ENCODE data around the gene XRCC5. TPM values are rescaled to one million over a fixed set of nuclear protein-coding genes. Genes with fewer than 3 reads are reported as not detected.

The XRCC5 gene
- total RNA-seq, 1 experiment from 2014 or later = 424 TPM

DNA sequence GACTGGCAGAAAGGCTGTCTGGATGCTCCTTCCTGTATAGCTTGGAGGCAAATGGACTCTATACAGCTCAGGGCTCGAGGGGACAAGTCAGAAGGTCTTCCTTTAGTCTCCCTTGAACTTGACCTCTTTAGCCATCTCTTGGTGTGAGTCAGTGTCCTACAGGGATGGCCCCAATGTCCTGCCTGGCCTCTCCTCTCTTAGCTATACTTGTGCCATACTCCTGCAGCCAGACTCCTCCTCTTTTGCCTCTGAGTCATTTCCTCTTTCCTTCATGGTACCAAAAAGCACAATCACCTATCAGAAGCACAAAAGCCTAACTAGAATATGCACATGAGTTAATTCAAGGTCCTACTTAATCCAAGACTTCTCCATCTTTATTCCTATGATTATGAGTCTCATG lies 112.7 kb downstream of the XRCC5 start:
- POLR2A ChIA-PET = no interaction called here
- Histone ChIP-seq H3K79me2 (ENCODE audit: insufficient read depth, low read length) (no peaks in the 10 kb centered on the region), H4K20me1 (ENCODE audit: insufficient read depth) (no peaks in the 10 kb centered on the region), H3K9ac (ENCODE audit: low read length) (no peak overlapping the region), H2AFZ (ENCODE audit: low read depth, low read length, poor library complexity, severe bottlenecking) (no peak overlapping the region), H3K4me2 (ENCODE audit: low read length) (peak overlapping the region; percentile 20), H3K4me1 (ENCODE audit: control insufficient read depth in 1 of 2, insufficient read depth in 2 of 2, low read length in 2 of 2) (peaks cover 0 to 32% of the 10 kb centered on the region in 2 experiments; a peak in 2 of 4 replicates), H3K27ac (ENCODE audit: low read depth, low read length) (no peak overlapping the region), H3K9me3 (ENCODE audit: control insufficient read depth in 1 of 2, insufficient read depth in 1 of 2, low read depth in 1 of 2, low read length in 2 of 2) (no peaks in the 10 kb centered on the region), H3K36me3 (ENCODE audit: control insufficient read depth in 1 of 2, insufficient read depth in 2 of 2, low read length in 2 of 2) (no peaks in the 10 kb centered on the region), H3K4me3 (replicated peaks in 1 of 2; ENCODE audit: low read depth in 1 of 2, low read length in 2 of 2) (no peak overlapping the region), H3K27me3 (ENCODE audit: insufficient read depth, low read length) (no peaks in the 10 kb centered on the region), H3K9me2 (ENCODE audit: insufficient read depth) (no peaks in the 10 kb centered on the region)
- TF ChIP-seq EZH2 (IDR thresholded peaks at IDR 0.05) (no peak), SP1 (IDR thresholded peaks at IDR 0.05; ENCODE audit: low read depth) (0 out of 2 replicates have a peak, but pooled peaks have one; percentile 9), FOSL1 (IDR thresholded peaks at IDR 0.05; ENCODE audit: low read depth) (0 out of 2 replicates have a peak, but pooled peaks have one; percentile 9)
- intact Hi-C loops (cut with micrococcal nuclease) = loop anchor here (2.0 kb wide), 2 partner anchors 183 to 445 kb away; no protein-coding TSS in a partner anchor
- no TSS peak for BruUV-seq (replicated peaks)
- no peak for DNase-seq (ENCODE audit: low read depth, low spot score)
- ATAC-seq = peak; percentile 49
- CTCF ChIA-PET = interaction anchor here (1.7 to 2.1 kb wide), 2 partner anchors 183 to 445 kb away, joined by 4 to 13 read pairs; no protein-coding TSS in a partner anchor
- RAD21 ChIA-PET (ENCODE audit: low non-redundant PET in 1 of 2, low total read pairs in 2 of 2, uncharacterized antibody in 2 of 2, unreplicated experiment in 2 of 2) = no interaction called here

DNA sequence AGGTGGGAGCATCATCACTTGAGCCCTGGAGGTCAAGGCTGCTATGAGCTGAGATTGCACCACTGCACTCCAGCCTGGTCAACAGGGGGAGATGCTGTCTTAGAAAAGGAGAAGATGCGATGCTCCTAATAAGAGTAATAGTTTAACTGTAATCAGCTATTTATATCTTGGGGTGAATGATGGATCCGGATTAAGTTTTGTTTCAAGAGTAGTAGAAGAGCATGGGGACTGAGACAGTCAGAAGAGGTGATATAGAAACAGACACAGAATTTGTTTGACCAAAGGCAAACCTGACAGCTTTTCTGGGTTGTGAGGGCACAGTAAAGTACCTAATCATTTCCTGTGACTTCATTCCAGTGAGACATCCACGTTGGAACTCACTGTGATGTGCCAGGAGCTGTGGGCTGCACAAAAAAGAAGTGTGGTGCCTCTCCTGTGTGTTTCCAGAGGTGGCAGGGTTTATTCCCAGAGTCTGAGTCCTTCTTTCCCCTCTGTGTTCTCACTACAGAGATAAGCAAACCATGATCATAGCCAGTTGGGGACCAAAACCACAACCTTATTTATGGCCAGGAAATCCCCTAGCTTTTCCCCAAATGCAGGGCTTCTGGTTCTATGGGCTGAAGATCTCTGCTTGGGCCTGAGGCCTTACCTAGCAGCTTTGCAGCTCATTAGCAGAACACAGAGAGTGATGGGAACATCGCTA lies 113.7 kb downstream of the XRCC5 start:
- intact Hi-C loops (cut with micrococcal nuclease) = loop anchor here (2.0 kb wide), 2 partner anchors 182 to 444 kb away; no protein-coding TSS in a partner anchor
- no peaks in the 10 kb centered on the region for H3K27me3 ChIP-seq (ENCODE audit: insufficient read depth, low read length)
- no peaks in the 10 kb centered on the region for H3K9me2 ChIP-seq (ENCODE audit: insufficient read depth)
- RAD21 ChIA-PET (ENCODE audit: low non-redundant PET in 1 of 2, low total read pairs in 2 of 2, uncharacterized antibody in 2 of 2, unreplicated experiment in 2 of 2) = no interaction called here
- no peak overlapping the region for H3K4me3 ChIP-seq (replicated peaks in 1 of 2; ENCODE audit: low read depth in 1 of 2, low read length in 2 of 2)
- POLR2A ChIA-PET = interaction anchor here (0.8 kb wide), 1 partner anchor 276 kb away, joined by 3 read pairs; the partner anchor contains the start of gene RPL37A
- no peak overlapping the region for H2AFZ ChIP-seq (ENCODE audit: low read depth, low read length, poor library complexity, severe bottlenecking)
- no peak overlapping the region for H3K4me2 ChIP-seq (ENCODE audit: low read length)
- ATAC-seq = peak; percentile 57
- H3K9me3 ChIP-seq (ENCODE audit: control insufficient read depth in 1 of 2, insufficient read depth in 1 of 2, low read depth in 1 of 2, low read length in 2 of 2) = no peaks in the 10 kb centered on the region
- BruUV-seq (replicated peaks) = no TSS peak
- DNase-seq (ENCODE audit: low read depth, low spot score) = no peak
- peaks cover 0 to 22% of the 10 kb centered on the region in 2 experiments; a peak in 2 of 4 replicates for H3K4me1 ChIP-seq (ENCODE audit: control insufficient read depth in 1 of 2, insufficient read depth in 2 of 2, low read length in 2 of 2)
- CTCF ChIA-PET = interaction anchor here (0.5 to 2.1 kb wide), 4 partner anchors 182 to 444 kb away, joined by 3 to 13 read pairs (median 4); no protein-coding TSS in a partner anchor
- H3K27ac ChIP-seq (ENCODE audit: low read depth, low read length) = no peak overlapping the region
- H3K79me2 ChIP-seq (ENCODE audit: insufficient read depth, low read length) = no peaks in the 10 kb centered on the region
- no peak overlapping the region for H3K9ac ChIP-seq (ENCODE audit: low read length)
- H3K36me3 ChIP-seq (ENCODE audit: control insufficient read depth in 1 of 2, insufficient read depth in 2 of 2, low read length in 2 of 2) = no peaks in the 10 kb centered on the region
- no peaks in the 10 kb centered on the region for H4K20me1 ChIP-seq (ENCODE audit: insufficient read depth)
- TF ChIP-seq EZH2phosphoT487 (IDR thresholded peaks at IDR 0.05; ENCODE audit: borderline replicate concordance) (no peak), JUND (IDR thresholded peaks at IDR 0.05) (no peak), EGR1 (IDR thresholded peaks at IDR 0.05; ENCODE audit: low read depth) (no peak), SP1 (IDR thresholded peaks at IDR 0.05; ENCODE audit: low read depth) (no peak), POLR2AphosphoS5 (IDR thresholded peaks at IDR 0.05; ENCODE audit: low read depth, low read length) (no peak), ELF1 (IDR thresholded peaks at IDR 0.05; ENCODE audit: borderline replicate concordance, low read depth) (no peak), POLR2A (IDR thresholded peaks at IDR 0.05; ENCODE audit: borderline replicate concordance, extremely low read depth, insufficient read depth, insufficient read length) (no peak), RAD21 (IDR thresholded peaks at IDR 0.05; ENCODE audit: low read depth) (peak; percentile 76), FOSL1 (IDR thresholded peaks at IDR 0.05; ENCODE audit: low read depth) (no peak), EZH2 (IDR thresholded peaks at IDR 0.05) (no peak), ZFX (IDR thresholded peaks at IDR 0.05) (no peak)
- TF ChIP-seq, protein P1, sequence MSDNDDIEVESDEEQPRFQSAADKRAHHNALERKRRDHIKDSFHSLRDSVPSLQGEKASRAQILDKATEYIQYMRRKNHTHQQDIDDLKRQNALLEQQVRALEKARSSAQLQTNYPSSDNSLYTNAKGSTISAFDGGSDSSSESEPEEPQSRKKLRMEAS (IDR thresholded peaks at IDR 0.05) = no peak
- TF ChIP-seq, protein P2, sequence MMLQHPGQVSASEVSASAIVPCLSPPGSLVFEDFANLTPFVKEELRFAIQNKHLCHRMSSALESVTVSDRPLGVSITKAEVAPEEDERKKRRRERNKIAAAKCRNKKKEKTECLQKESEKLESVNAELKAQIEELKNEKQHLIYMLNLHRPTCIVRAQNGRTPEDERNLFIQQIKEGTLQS (IDR thresholded peaks at IDR 0.05) = no peak
- TF ChIP-seq, protein P3, sequence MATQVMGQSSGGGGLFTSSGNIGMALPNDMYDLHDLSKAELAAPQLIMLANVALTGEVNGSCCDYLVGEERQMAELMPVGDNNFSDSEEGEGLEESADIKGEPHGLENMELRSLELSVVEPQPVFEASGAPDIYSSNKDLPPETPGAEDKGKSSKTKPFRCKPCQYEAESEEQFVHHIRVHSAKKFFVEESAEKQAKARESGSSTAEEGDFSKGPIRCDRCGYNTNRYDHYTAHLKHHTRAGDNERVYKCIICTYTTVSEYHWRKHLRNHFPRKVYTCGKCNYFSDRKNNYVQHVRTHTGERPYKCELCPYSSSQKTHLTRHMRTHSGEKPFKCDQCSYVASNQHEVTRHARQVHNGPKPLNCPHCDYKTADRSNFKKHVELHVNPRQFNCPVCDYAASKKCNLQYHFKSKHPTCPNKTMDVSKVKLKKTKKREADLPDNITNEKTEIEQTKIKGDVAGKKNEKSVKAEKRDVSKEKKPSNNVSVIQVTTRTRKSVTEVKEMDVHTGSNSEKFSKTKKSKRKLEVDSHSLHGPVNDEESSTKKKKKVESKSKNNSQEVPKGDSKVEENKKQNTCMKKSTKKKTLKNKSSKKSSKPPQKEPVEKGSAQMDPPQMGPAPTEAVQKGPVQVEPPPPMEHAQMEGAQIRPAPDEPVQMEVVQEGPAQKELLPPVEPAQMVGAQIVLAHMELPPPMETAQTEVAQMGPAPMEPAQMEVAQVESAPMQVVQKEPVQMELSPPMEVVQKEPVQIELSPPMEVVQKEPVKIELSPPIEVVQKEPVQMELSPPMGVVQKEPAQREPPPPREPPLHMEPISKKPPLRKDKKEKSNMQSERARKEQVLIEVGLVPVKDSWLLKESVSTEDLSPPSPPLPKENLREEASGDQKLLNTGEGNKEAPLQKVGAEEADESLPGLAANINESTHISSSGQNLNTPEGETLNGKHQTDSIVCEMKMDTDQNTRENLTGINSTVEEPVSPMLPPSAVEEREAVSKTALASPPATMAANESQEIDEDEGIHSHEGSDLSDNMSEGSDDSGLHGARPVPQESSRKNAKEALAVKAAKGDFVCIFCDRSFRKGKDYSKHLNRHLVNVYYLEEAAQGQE (IDR thresholded peaks at IDR 0.05; ENCODE audit: low read depth) = no peak

Data from HCT116 (cell line).